GM19438 (cell line): ENCODE results near the gene GBF1.
A peak's percentile ranks its signal among the peaks of the same experiment; 100 is the strongest.
"Not testable (repeated sequence)": the region's sequence is repeated elsewhere in the genome, so short reads cannot be mapped to it uniquely, and the experiment has no call there.

Experiments used
- ATAC-seq: cut with Tn5 transposase; IDR thresholded peaks from one replicate; pipeline ENCODE4 v1.9.1; 2021; ENCODE audit warnings: low read depth; ENCODE audit not compliant: unreplicated experiment

The GBF1 gene

DNA sequence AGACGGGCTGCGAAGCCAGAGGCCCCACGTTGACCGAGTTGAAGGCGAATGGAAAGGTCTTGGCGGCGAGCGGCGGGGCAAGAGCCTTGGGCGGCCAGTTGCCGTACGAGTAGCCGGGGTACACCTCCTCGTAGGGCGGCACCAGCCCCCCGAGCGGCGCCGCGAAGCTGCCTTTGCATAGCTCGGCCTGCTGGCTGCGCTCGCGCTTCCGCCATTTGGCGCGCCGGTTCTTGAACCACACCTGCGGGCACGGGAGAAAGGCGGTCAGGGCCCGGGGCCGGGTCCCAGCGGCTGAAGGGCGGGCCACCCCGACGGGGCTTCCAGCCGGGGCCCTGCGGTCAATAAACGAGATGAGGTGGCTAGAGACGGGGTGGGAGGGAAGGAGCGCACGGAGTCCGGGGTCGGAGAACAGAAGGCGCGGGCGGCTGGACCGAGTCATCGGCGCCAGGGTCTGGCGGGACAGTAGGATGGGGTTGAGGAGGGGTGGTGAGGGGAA, 14.4 kb upstream of the GBF1 start:
- no peak for ATAC-seq

DNA sequence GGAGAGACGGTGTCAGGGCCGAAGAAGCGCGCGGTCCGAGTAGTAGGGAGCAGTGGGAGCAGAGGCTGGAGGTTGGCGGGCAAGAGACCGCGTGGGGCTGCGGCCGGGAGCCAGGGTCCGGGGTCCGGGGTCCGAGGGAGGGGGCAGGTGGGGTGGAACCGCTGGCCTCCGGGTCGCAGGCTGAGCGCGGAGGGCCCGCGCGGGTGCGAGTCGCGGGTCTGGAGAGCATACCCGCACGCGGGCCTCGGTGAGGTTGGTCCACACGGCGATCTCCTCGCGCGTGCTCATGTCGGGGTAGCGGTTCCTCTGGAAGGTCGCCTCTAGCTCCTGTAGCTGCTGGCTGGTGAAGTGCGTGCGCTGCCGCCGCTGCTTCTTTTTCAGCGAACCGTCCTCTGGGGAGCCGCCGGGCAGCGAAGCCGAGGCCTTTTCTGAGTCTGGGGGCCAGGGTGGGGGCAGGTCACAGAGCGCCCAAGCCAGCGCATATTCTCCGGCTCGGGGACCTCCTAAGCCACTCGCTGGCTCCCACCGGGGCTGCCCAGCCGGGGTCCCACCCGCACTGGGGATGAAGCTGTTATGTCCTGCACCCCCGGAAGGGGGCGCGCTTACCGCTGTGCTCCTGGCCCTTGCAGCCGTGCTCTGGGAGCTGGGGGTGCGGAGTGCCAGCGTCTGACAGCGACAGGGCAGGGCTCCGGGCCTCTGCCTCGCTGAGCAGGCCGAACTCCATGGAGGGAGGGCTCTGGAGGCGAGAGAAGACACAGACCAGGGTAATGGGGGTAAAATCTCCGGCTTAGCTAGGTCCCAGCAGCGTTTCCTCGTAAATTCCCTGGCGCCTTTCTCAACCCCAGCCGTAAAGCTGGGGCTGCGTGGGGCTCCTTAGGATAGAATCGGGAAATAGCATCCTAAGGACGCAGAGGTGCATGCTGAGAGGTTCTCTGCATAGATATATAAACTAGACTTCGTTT, 13.7 kb upstream of the GBF1 start:
- ATAC-seq = no peak

DNA sequence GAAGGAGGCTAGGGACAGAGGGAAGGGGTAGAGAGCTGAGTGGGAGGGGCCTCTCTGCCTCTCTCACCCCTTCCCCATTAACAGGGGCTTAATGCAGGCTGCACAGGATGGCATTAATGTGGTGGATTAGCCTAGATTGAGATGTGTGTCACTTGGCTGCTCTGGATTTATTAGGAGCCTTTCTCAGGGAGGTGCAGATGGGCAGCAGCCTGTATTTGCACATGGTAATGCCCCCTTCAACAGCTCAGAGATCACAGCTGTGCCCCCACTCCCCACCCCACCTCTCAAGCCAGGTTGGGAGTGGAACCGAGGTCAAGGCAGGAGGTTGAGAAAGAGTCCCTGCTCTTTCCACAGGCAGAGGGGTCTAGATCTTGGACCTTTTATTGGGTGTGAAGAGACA, 11.3 kb upstream of the GBF1 start:
- ATAC-seq = no peak

DNA sequence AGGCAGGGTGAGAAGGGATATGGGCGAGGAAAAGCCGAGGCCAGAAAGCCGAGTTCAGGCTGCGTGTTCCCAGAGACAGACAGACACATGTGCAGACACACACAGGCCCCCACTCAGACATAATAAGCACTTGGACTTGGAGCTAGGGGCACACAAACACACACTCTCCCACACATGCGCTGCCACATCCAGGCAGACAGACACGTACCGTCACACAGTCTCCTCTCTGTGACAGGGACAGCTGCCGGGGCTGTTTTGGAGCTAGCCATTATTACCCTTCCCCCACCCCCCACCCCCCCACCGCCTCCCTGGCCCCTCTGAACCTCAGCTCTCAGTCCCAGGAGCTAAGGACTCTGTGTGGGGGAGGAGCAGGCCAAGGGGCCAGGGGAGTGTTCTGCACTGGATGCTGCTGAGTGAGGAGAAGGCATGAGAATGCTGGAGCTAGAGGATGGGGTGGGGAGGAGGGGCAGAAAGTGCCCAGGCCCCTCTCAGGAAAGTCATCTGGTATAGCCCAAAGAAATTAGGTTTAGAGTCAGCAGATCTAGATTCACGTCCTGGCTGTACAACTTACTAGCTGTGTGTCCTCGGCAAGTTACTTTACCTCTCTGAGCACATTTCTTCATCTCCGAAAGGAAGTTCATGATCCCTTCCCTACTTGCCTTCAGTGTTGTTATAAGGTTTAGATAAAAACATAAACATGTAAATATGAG, 10.3 kb upstream of the GBF1 start:
- ATAC-seq = no peak

DNA sequence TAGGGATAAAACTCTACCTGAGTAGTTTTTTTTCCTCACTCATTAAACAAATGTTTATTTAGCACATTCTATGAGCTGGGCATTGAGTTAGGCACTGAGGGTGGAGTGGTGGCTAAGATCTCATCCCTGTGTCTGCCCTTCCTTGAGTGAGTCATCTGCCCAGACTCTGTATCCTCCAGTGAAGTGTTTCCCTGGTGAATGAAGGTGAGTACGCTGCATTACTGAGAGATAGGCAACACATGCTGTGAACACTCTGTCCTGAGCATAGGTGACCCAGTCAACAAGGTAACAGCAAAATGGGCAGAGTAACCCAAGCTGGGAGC, 9.8 kb upstream of the GBF1 start:
- no peak for ATAC-seq

DNA sequence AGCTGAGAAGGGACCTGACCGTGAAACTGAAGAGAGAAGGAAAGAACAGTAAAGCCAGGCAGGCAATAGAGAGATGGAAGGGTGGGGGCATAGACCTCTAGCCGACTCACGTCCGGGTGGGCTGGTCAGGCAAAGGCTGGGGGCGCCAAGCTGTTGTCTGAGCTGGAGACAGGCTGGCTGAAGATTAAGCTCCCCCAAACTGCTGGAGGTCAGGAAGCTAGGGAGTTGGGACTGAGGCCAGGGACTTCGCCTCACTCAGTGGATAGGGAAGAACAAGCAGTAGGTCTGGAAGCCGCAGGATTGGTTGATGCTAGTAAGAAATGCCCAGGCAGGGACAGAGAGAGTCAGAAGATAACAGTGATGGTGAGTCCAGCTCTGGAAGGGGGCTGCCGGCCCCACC, 9.3 kb upstream of the GBF1 start:
- no peak for ATAC-seq

DNA sequence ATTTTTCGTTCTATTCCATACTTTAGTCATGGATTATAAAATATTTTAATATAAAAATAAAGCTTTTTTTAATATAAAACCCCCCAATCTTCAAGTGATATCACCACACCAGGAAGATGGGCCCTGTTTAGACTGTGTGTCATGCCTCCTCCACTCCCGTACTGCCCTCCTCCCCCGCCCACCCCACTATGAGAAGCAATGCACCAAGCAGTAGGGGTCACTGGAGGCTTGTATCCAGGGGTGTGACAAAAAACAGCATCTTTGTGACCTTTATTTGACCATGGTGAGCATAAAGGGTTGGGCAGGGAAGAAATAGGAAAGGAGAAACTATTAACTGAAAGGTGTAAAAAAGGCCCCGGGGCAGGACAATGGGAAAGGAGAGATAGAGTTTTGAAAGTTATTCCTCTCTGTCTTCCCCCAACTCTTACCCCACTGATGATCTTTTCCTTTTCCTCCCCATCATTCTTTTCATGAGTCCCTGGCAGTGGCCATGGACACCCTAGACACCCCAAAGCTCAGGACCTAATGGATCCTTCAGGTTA, 7.5 kb upstream of the GBF1 start:
- ATAC-seq = no peak

DNA sequence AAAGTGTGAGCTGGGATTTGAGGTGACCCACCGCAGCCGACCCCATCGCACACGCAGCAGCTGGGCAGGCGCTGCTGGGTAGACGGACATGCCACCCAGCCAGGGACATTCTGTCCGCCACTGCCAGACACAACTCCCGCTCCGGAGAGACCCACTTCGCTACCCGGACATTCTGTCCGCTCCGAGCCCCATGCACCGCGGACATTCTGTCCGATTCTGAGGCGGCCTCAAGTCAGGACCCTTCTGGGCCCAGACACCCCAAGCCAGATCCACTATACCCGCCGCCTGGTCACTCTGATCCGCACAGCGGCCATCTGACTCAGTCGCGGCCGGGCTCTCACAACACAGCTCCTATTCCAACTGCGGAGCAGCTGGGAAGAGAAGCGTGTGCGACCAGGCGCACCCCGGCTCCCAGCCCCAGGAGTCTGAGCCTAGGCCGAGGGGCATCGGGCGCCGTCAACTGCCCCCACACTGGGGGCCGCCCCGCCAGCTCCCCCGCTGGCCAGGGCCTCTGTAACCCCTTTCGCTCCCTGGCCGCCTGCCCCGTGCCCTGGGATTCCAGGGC, 4.8 kb upstream of the GBF1 start:
- ATAC-seq = no peak

DNA sequence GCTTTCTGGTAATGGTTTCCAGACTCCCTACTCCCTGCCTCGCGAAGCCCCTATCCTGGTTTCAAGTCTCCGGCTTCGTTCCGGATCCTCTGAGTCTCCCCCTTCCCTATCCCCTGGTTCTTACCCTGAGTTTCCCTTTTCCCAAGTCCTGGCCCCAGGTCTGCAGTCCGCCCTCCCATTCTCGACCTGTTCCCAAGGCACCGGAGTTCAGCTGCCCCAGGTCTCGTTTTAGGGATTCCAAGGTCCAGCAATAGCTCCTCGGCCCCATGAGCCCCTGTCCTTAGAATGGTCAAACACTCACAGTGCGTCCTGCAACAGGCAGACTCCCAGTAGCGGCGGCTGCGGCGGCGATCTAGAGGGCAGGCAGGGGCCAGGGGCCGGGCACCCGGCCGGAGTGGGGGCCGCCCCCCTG, 4.3 kb upstream of the GBF1 start:
- ATAC-seq = peak; percentile 1

DNA sequence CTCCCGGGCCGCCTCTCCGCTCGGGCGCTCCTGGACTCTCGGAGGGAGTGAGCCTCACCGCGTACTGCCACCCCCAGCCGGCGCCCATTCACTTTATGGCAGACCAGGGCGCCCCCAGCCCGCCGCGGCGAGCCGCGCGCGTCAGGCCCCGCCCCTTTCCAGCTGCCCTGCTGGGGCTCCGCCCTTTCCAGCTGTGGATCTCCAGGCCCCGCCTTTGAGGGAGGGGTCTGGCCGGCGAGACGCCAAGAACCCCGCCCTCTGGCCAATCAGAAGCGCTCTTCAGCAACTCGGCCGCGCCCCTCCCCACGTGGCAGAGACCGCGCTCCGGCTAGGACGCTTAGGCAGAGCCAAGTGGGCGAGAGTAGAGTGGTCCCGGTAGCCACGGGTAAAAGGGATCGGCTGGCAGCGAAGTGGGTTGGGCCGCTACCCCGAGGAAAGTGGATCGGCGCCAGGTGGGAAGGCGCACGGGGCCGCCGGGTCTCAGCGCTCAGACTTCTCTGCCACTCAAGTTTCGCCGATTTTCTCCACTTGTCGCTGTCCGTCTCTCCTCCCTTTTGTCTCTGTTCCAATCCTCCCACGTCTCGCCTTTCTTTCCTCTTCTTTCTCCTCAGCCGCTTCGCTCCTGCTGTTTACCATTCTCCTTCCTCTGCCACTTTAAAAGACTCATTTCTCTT, 3.8 kb upstream of the GBF1 start, which contains the start of gene PITX3:
Gene PITX3, minus strand, starts transcription at position 69 of the 674 bp plus-strand sequence. CDS start 9,432 bp downstream, outside the sequence.
- ATAC-seq = peak; percentile 49

DNA sequence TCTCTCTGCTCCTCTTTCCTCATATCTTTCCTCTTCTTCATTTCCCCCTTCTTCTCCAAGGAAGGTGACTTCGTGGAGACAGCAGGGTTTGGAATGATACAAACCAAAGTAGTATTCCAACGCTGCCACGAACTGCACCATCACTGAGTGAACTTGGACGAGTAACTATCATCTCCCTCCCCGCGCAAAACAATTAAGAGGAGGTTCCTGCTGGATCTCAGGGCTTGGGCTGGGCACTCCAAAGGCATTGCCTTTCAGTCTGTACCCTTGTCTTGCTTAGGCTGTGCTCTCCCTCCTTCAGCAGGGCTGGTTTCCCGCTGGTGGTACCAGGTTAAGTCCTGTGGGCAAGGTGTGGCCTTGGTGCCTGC, 3.2 kb upstream of the GBF1 start:
- ATAC-seq = no peak

DNA sequence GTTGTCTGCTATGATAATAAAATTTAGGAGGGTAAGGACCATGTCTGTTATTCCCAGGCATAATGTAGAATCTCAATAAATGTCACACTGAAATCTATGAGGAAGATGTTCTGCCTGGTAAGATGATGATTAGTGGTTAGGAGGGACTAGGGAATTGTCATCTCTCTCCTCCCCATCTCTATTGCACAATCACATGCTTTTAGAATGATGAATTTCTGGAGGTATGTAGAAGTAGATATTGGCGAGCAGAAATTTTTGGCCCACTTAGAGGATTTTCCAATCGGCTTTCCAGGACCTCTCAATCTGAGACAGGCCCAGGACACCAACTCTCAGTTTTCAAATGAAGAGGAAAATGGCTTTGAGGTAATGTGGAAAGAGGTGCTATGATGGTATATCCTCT, 2.0 kb upstream of the GBF1 start:
- no peak for ATAC-seq

DNA sequence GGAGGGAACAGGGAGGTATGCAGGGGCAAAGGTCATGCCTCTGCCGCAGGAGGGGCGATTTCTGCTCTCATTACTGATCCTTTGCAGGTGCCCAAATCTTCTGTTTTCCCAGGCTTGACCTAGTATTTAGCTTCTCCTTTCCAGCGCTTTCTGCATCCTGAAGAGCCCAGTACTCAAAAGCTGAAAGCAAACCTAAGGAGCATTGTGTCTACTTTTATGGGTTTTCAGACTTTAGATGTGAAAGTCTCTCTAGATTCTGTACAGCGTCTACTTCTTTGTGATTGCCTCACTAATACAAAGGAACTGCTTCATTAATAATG, 560 bp downstream of the GBF1 start:
- no peak for ATAC-seq

DNA sequence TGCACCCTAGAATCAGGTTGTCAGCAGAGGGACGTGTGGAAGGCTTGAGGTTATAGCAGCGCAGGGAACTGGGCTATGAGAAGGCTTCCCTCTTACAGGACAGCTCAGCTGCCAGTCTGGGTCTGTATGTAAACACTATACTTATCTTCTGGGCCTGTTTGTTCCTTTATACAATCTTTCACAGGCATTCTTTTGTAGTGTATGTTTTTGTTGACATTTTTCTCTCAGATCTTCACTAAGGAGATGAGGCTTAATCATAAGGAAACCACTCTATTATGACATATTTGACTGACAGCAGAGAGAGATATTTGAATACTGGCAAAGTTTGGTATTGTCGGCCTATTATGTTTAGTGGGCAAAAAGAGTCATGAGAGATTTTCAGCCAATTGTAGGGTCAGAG, 929 bp downstream of the GBF1 start:
- ATAC-seq = no peak

DNA sequence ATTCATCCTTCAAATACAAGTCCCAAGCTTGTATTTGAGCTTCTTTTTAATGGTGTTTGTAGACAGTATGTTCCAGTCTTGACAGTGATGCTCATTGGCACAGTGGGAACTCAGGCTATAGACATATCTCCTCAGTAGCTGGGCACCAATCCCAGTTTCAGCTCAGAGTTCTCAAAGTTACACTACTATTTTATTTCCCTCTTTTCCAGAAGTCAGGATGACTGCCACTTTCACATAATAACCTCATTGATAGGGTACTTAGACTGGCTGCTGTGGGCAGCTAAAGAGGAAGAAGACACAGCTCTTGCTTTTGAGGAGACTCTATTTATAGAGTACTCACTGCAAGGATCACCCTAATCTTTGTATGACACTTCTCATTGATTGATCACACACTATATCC, 2.4 kb downstream of the GBF1 start:
- ATAC-seq = no peak

DNA sequence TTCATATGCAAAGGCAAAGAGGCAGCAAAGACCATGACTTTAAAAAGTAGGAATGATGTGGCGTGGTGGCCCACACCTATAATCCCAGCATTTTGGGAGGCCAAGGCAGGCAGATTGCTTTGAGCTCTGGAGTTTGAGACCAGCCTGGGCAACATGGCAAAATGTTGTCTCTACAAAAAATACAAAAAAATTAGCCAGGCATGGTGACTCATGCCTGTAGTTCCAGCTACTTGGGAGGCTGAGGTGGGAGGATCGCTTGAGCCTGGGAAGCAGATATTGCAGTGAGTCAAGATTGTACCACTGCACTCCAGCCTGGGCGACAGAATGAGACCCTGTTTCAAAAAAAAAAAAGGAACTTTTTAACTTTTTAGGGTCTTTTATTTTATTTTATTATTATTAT, 7.2 kb downstream of the GBF1 start:
- not testable (repeated sequence) for ATAC-seq

DNA sequence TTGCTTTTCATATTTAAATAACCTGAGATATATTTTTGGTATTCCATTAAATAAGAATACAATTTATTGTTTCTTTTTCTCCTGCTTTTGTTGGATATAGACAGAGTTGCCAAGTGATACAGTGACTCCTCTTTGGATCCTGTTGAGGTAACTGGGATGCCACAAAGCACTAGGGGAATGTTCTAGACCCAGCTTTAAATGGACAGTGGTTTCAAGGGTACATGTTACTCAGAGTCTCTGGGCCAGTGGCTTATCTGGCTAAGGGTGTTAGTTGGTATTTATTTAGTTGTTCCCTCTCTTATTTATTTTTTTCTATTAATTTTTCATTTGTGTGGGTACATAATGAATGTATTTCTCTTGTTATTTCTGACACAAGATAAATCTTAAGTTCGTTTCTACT, 9.1 kb downstream of the GBF1 start:
- no peak for ATAC-seq

DNA sequence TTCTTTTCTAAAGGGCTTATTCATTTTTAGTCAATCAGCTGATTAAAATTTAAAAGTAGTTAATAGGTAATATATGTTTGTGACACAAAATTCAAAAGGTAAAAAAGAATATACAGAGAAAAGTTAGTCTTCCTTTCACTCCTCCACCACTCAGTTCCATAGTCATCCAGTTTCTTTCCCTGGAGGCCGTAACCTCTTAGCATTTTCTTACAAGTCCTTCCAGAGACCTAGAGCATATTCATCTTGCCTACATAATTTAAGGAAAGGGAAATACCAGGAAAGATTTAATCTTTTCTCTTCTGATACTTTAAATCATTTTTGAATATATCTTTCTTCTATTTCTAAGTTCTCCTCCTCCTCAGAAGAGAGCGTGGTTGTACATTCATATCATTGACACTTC, 10.1 kb downstream of the GBF1 start:
- ATAC-seq = no peak

DNA sequence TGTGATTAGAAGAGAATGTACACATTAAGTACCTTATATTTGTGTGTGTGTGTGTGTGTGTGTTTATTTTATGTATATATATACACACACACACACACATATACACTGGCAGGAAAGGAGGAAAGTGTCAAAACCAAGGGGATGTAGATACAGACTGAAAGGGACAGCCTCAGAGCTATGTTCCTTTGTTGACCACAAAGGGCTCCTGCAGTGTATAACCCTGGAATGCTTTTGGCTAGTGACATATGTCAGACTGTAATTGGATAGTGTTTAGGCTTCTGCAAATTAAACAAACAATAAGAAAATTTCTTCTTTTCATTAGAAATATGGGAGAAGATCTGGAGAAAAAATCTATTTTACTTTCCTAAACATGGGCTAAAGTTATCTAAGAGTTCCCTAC, 15.9 kb downstream of the GBF1 start:
- no peak for ATAC-seq

DNA sequence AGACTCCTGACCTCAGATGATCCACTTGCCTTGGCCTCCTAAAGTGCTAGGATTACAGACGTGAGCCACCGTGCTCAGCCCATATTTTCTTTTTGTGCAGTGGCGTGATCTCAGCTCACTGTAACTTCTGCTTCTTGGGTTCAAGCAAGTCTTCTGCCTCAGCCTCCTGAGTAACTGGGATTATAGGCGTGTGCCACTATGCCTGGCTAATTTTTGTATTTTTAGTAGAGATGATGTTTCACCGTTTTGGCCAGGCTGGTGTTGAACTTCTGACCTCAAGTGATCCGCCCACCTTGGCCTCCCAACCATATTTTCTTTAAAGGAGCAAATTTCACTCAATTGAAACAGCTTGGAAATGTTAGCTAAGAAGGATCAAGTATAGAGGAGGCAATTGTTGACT, 16.5 kb downstream of the GBF1 start:
- ATAC-seq = no peak
